ENCODE data around the gene UNC5B.

Gene UNC5B

GRCh38 chr10:71220689-71221540 is 8.5 kb downstream of the UNC5B start:
- no peaks in the 10 kb centered on the region for H3K36me3 ChIP-seq (ENCODE audit: control insufficient read depth, insufficient read depth, low read length)
- DNase-seq = no peak
- H3K9me3 ChIP-seq (ENCODE audit: control insufficient read depth, low read length) = no peaks in the 10 kb centered on the region
- no peak overlapping the region for H3K4me3 ChIP-seq (ENCODE audit: insufficient read depth, low read depth, low read length, poor library complexity, severe bottlenecking)
- no peaks in the 10 kb centered on the region for H3K27me3 ChIP-seq (replicated peaks; ENCODE audit: control insufficient read depth, insufficient read depth, low read length, poor library complexity, severe bottlenecking)
- no peaks in the 10 kb centered on the region for H3K4me1 ChIP-seq (ENCODE audit: control insufficient read depth, insufficient read depth, low read length, poor library complexity, severe bottlenecking)
- H3K27ac ChIP-seq (ENCODE audit: insufficient read depth, low read length, poor library complexity, severe bottlenecking) = no peak overlapping the region

- Histone ChIP-seq H3K4me1 (ENCODE audit: control insufficient read depth, insufficient read depth, low read length, poor library complexity, severe bottlenecking) (no peaks in the 10 kb centered on the region), H3K4me3 (ENCODE audit: insufficient read depth, low read depth, low read length, poor library complexity, severe bottlenecking) (no peak overlapping the region), H3K27me3 (replicated peaks; ENCODE audit: control insufficient read depth, insufficient read depth, low read length, poor library complexity, severe bottlenecking) (no peaks in the 10 kb centered on the region), H3K36me3 (ENCODE audit: control insufficient read depth, insufficient read depth, low read length) (no peaks in the 10 kb centered on the region), H3K9me3 (ENCODE audit: control insufficient read depth, low read length) (no peaks in the 10 kb centered on the region), H3K27ac (ENCODE audit: insufficient read depth, low read length, poor library complexity, severe bottlenecking) (no peak overlapping the region)
- DNase-seq = no peak
Measured at GRCh38 chr10:71221586-71222202, 9.3 kb downstream of the UNC5B start.

GRCh38 chr10:71222601-71223346 is 10.4 kb downstream of the UNC5B start:
- Histone ChIP-seq H3K4me3 (ENCODE audit: insufficient read depth, low read depth, low read length, poor library complexity, severe bottlenecking) (no peak overlapping the region), H3K4me1 (ENCODE audit: control insufficient read depth, insufficient read depth, low read length, poor library complexity, severe bottlenecking) (no peaks in the 10 kb centered on the region), H3K9me3 (ENCODE audit: control insufficient read depth, low read length) (no peaks in the 10 kb centered on the region), H3K27ac (ENCODE audit: insufficient read depth, low read length, poor library complexity, severe bottlenecking) (no peak overlapping the region), H3K36me3 (ENCODE audit: control insufficient read depth, insufficient read depth, low read length) (no peaks in the 10 kb centered on the region), H3K27me3 (replicated peaks; ENCODE audit: control insufficient read depth, insufficient read depth, low read length, poor library complexity, severe bottlenecking) (no peaks in the 10 kb centered on the region)
- no peak for DNase-seq

GRCh38 chr10:71223347-71224058 is 11.1 kb downstream of the UNC5B start:
- H3K36me3 ChIP-seq (ENCODE audit: control insufficient read depth, insufficient read depth, low read length) = no peaks in the 10 kb centered on the region
- H3K4me3 ChIP-seq (ENCODE audit: insufficient read depth, low read depth, low read length, poor library complexity, severe bottlenecking) = no peak overlapping the region
- no peaks in the 10 kb centered on the region for H3K9me3 ChIP-seq (ENCODE audit: control insufficient read depth, low read length)
- H3K27me3 ChIP-seq (replicated peaks; ENCODE audit: control insufficient read depth, insufficient read depth, low read length, poor library complexity, severe bottlenecking) = no peaks in the 10 kb centered on the region
- no peaks in the 10 kb centered on the region for H3K4me1 ChIP-seq (ENCODE audit: control insufficient read depth, insufficient read depth, low read length, poor library complexity, severe bottlenecking)
- no peak for DNase-seq
- no peak overlapping the region for H3K27ac ChIP-seq (ENCODE audit: insufficient read depth, low read length, poor library complexity, severe bottlenecking)

GRCh38 chr10:71225291-71226058 is 13.1 kb downstream of the UNC5B start:
- H3K9me3 ChIP-seq (ENCODE audit: control insufficient read depth, low read length) = no peaks in the 10 kb centered on the region
- no peak overlapping the region for H3K4me3 ChIP-seq (ENCODE audit: insufficient read depth, low read depth, low read length, poor library complexity, severe bottlenecking)
- DNase-seq = no peak
- H3K27me3 ChIP-seq (replicated peaks; ENCODE audit: control insufficient read depth, insufficient read depth, low read length, poor library complexity, severe bottlenecking) = no peaks in the 10 kb centered on the region
- H3K4me1 ChIP-seq (ENCODE audit: control insufficient read depth, insufficient read depth, low read length, poor library complexity, severe bottlenecking) = no peaks in the 10 kb centered on the region
- no peaks in the 10 kb centered on the region for H3K36me3 ChIP-seq (ENCODE audit: control insufficient read depth, insufficient read depth, low read length)
- H3K27ac ChIP-seq (ENCODE audit: insufficient read depth, low read length, poor library complexity, severe bottlenecking) = no peak overlapping the region

- H3K4me1 ChIP-seq (ENCODE audit: control insufficient read depth, insufficient read depth, low read length, poor library complexity, severe bottlenecking) = no peaks in the 10 kb centered on the region
- no peak overlapping the region for H3K4me3 ChIP-seq (ENCODE audit: insufficient read depth, low read depth, low read length, poor library complexity, severe bottlenecking)
- H3K9me3 ChIP-seq (ENCODE audit: control insufficient read depth, low read length) = no peaks in the 10 kb centered on the region
- no peak for DNase-seq
- peaks cover 2% of the 10 kb centered on the region for H3K27me3 ChIP-seq (replicated peaks; ENCODE audit: control insufficient read depth, insufficient read depth, low read length, poor library complexity, severe bottlenecking)
- H3K27ac ChIP-seq (ENCODE audit: insufficient read depth, low read length, poor library complexity, severe bottlenecking) = no peak overlapping the region
- no peaks in the 10 kb centered on the region for H3K36me3 ChIP-seq (ENCODE audit: control insufficient read depth, insufficient read depth, low read length)
Measured at GRCh38 chr10:71228875-71229675, 16.7 kb downstream of the UNC5B start.

- Histone ChIP-seq H3K4me3 (ENCODE audit: insufficient read depth, low read depth, low read length, poor library complexity, severe bottlenecking) (no peak overlapping the region), H3K4me1 (ENCODE audit: control insufficient read depth, insufficient read depth, low read length, poor library complexity, severe bottlenecking) (no peaks in the 10 kb centered on the region), H3K27me3 (replicated peaks; ENCODE audit: control insufficient read depth, insufficient read depth, low read length, poor library complexity, severe bottlenecking) (peaks cover 2% of the 10 kb centered on the region), H3K27ac (ENCODE audit: insufficient read depth, low read length, poor library complexity, severe bottlenecking) (no peak overlapping the region), H3K36me3 (ENCODE audit: control insufficient read depth, insufficient read depth, low read length) (no peaks in the 10 kb centered on the region), H3K9me3 (ENCODE audit: control insufficient read depth, low read length) (no peaks in the 10 kb centered on the region)
- DNase-seq = no peak
Measured at GRCh38 chr10:71229726-71230655, 17.6 kb downstream of the UNC5B start.

GRCh38 chr10:71230656-71231025 is 18.3 kb downstream of the UNC5B start:
- H3K27me3 ChIP-seq (replicated peaks; ENCODE audit: control insufficient read depth, insufficient read depth, low read length, poor library complexity, severe bottlenecking) = peaks cover 2% of the 10 kb centered on the region
- H3K4me3 ChIP-seq (ENCODE audit: insufficient read depth, low read depth, low read length, poor library complexity, severe bottlenecking) = no peak overlapping the region
- no peaks in the 10 kb centered on the region for H3K36me3 ChIP-seq (ENCODE audit: control insufficient read depth, insufficient read depth, low read length)
- no peaks in the 10 kb centered on the region for H3K9me3 ChIP-seq (ENCODE audit: control insufficient read depth, low read length)
- DNase-seq = no peak
- H3K27ac ChIP-seq (ENCODE audit: insufficient read depth, low read length, poor library complexity, severe bottlenecking) = no peak overlapping the region
- no peaks in the 10 kb centered on the region for H3K4me1 ChIP-seq (ENCODE audit: control insufficient read depth, insufficient read depth, low read length, poor library complexity, severe bottlenecking)
